Hepatocyte (in vitro differentiated cells): ENCODE results near the gene TOP2A. TPM values are rescaled to one million over a fixed set of nuclear protein-coding genes. Genes with fewer than 3 reads are reported as not detected.
A peak's percentile ranks its signal among the peaks of the same experiment; 100 is the strongest.

Source experiments
- DNase-seq: peaks from one replicate; pipeline ENCODE4 v3.0.0-alpha.2; 2016; ENCODE audit warnings: low spot score
- H2AFZ ChIP-seq: fragments of 200-600 bp; sonication (generic); 2 replicates; pipeline ENCODE4 v1.6.0; 2016; ENCODE audit warnings: antibody characterized with exemption, mild to moderate bottlenecking
- H3K27ac ChIP-seq: fragments of 200-600 bp; sonication (generic); 2 replicates; pipeline ENCODE4 v1.5.1; 2016; ENCODE audit warnings: mild to moderate bottlenecking
- H3K27me3 ChIP-seq: fragments of 200-600 bp; sonication (generic); 2 replicates; pipeline ENCODE4 v1.6.1; 2016
- H3K36me3 ChIP-seq: fragments of 200-600 bp; sonication (generic); replicated peaks from 2 replicates; pipeline ENCODE4 v1.5.1; 2016; ENCODE audit warnings: low read depth; ENCODE audit not compliant: insufficient read depth
- H3K4me1 ChIP-seq: fragments of 200-600 bp; sonication (generic); 2 replicates; pipeline ENCODE4 v1.5.1; 2016; ENCODE audit warnings: mild to moderate bottlenecking, moderate library complexity; ENCODE audit not compliant: insufficient read depth
- H3K4me2 ChIP-seq: fragments of 200-600 bp; sonication (generic); 2 replicates; pipeline ENCODE4 v1.6.0; 2016
- H3K4me3 ChIP-seq: fragments of 200-600 bp; sonication (generic); 2 replicates; pipeline ENCODE4 v1.5.1; 2016; ENCODE audit warnings: mild to moderate bottlenecking
- H3K79me2 ChIP-seq: fragments of 200-600 bp; sonication (generic); 2 replicates; pipeline ENCODE4 v1.6.0; 2017; ENCODE audit warnings: mild to moderate bottlenecking
- H3K9me2 ChIP-seq: fragments of 200-600 bp; sonication (generic); replicated peaks from 2 replicates; pipeline ENCODE4 v1.6.0; 2017; ENCODE audit warnings: mild to moderate bottlenecking; ENCODE audit not compliant: insufficient read depth
- H3K9me3 ChIP-seq: fragments of 200-600 bp; sonication (generic); 2 replicates; pipeline ENCODE4 v1.5.1; 2016; ENCODE audit warnings: low read depth, mild to moderate bottlenecking
- H4K20me1 ChIP-seq: fragments of 200-600 bp; sonication (generic); 2 replicates; pipeline ENCODE4 v1.6.0; 2016; ENCODE audit warnings: mild to moderate bottlenecking; ENCODE audit not compliant: insufficient read depth, poor library complexity, severe bottlenecking
- CTCF ChIP-seq: fragments of 200-600 bp; sonication (generic); IDR thresholded peaks from 2 replicates; pipeline ENCODE4 v1.5.1; 2016; ENCODE audit warnings: antibody characterized with exemption, mild to moderate bottlenecking; ENCODE audit not compliant: poor library complexity
- EZH2 ChIP-seq: fragments of 200-600 bp; sonication (generic); IDR thresholded peaks from 2 replicates; pipeline ENCODE4 v1.6.1; 2016; ENCODE audit warnings: antibody characterized with exemption, mild to moderate bottlenecking, borderline replicate concordance
- EZH2phosphoT487 ChIP-seq: fragments of 200-600 bp; sonication (generic); IDR thresholded peaks from one replicate; pipeline ENCODE4 v1.6.1; 2018; ENCODE audit warnings: antibody characterized with exemption, mild to moderate bottlenecking, low read depth, moderate library complexity; ENCODE audit not compliant: unreplicated experiment, severe bottlenecking
- WGBS: methylation state at CpG from one replicate; pipeline ENCODE4 v1.1.6; 2016; ENCODE audit warnings: low lambda C conversion rate; ENCODE audit errors: missing lambda C conversion rate; 5-methylcytosine and 5-hydroxymethylcytosine counted together
- polyA plus RNA-seq: library from polyadenylated mRNA; unstranded; fragments of >200 nt; fragmentation: Nextera tagmentation; extraction: Ambion mirVana; gene quantifications from 2 replicates; pipeline ENCODE4 v1.2.1, GENCODE V29; 2016
- total RNA-seq: library from RNA; depleted of rRNA; stranded (reverse); fragments of >200 nt; gene quantifications from 2 replicates; pipeline ENCODE4 v1.2.3, GENCODE V29; 2014

Gene TOP2A
- total and polyA plus RNA-seq, 2 experiments from 2014 or later: 21.3 to 37.4 TPM

- peak overlapping the region; percentile 12 for H3K4me2 ChIP-seq
- no peaks in the 10 kb centered on the region for H3K9me3 ChIP-seq
- peaks cover 8% of the 10 kb centered on the region for H4K20me1 ChIP-seq
- 82% methylated on average over 8 of the region's 8 CpGs for WGBS
- H2AFZ ChIP-seq: no peak overlapping the region
- no peaks in the 10 kb centered on the region for H3K9me2 ChIP-seq
- peak overlapping the region; percentile 72 for H3K27ac ChIP-seq
- H3K4me3 ChIP-seq: no peak overlapping the region
- H3K79me2 ChIP-seq: peaks cover 63% of the 10 kb centered on the region
- peaks cover 50% of the 10 kb centered on the region for H3K4me1 ChIP-seq
- TF ChIP-seq CTCF: no peak
- no peak for TF ChIP-seq EZH2phosphoT487
- no peak for TF ChIP-seq EZH2
- H3K27me3 ChIP-seq: no peaks in the 10 kb centered on the region
- no peak for DNase-seq
- no peaks in the 10 kb centered on the region for H3K36me3 ChIP-seq
Observed at GRCh38 chr17:40448213-40448638, 30.5 kb upstream of the TOP2A start.

DNA sequence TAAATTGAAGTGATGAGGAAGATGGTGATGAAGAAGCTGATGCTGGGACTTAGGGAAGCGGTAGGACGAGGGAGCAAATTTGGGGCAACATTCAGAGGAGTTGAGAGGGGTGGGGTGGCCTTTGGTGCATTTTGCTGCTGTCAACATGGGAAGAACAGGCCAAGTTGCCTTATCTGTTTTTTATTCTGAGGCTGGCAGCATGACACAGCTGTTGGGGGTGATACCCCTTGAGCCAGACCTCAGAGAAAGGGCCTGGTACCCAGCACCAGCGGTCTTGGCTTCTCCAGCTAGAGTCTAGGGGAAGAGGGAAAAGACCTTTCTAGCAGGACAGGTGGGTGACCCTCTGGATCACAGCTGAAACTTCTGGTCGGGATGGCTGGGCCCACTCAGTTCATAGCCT is 30.1 kb upstream of the TOP2A start:
- peak overlapping the region; percentile 12 for H3K4me2 ChIP-seq
- H4K20me1 ChIP-seq: peaks cover 8% of the 10 kb centered on the region
- no peaks in the 10 kb centered on the region for H3K9me2 ChIP-seq

DNA sequence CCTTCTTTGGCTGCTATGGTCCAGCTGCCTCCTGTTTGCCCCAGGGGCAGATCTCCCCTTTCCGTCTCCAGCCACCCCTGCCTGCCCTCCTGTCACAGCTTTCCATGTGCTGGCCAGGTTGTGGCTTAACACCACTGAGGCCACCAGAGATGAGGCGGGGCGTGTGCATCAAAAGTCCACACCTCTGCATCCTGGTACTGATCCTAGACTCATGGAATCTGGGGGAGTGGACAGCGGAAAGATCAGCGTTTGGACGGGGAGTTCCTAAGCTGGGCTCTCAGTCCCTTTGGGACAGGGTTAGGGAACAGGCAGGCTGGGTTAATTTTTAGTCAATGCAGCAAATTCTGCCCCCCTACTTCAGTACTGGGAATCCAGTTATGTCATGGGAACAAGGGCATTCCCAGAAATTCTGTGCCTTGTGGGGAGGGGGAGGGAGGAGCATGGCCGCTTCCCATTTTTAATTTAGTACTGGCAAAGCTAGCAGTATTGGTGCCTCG is 29.5 kb upstream of the TOP2A start:
- H3K4me3 ChIP-seq: no peak overlapping the region
- H3K9me3 ChIP-seq: no peaks in the 10 kb centered on the region
- H4K20me1 ChIP-seq: peaks cover 8% of the 10 kb centered on the region
- peak overlapping the region; percentile 98 for H3K4me2 ChIP-seq
- no peak overlapping the region for H2AFZ ChIP-seq
- WGBS: 86% methylated on average over 8 of the region's 8 CpGs
- no peaks in the 10 kb centered on the region for H3K9me2 ChIP-seq
- peak overlapping the region; percentile 72 for H3K27ac ChIP-seq
- peaks cover 63% of the 10 kb centered on the region for H3K79me2 ChIP-seq
- H3K4me1 ChIP-seq: peaks cover 52% of the 10 kb centered on the region
- TF ChIP-seq EZH2phosphoT487 (no peak), CTCF (no peak), EZH2 (no peak)
- no peaks in the 10 kb centered on the region for H3K27me3 ChIP-seq
- DNase-seq: no peak
- no peaks in the 10 kb centered on the region for H3K36me3 ChIP-seq

More for the DNA sequence above, 30.1 kb upstream of the TOP2A start:
- WGBS: 97% methylated on average over 4 of the region's 4 CpGs
- Histone ChIP-seq H3K4me3 (no peak overlapping the region), H3K27me3 (no peaks in the 10 kb centered on the region), H3K4me1 (peaks cover 51% of the 10 kb centered on the region), H3K27ac (peak overlapping the region; percentile 72), H3K36me3 (no peaks in the 10 kb centered on the region), H3K79me2 (peaks cover 63% of the 10 kb centered on the region), H2AFZ (no peak overlapping the region), H3K9me3 (no peaks in the 10 kb centered on the region)
- DNase-seq: no peak
- TF ChIP-seq CTCF (no peak), EZH2phosphoT487 (no peak), EZH2 (no peak)
